ENCODE data around the gene EIF3L. TPM values are rescaled to one million over a fixed set of nuclear protein-coding genes. Genes with fewer than 3 reads are reported as not detected.

EIF3L gene
- total and polyA plus RNA-seq, 10 of the 15 experiments (the other 5 are each of a cell fraction or from before 2014, with no cell fraction given) = 294 to 1,037 (median 618) TPM

- FAIRE-seq = no peak
- Histone ChIP-seq H3K4me2 (ENCODE audit: control insufficient read depth, insufficient read depth) (no peak overlapping the region), H3K27me3 (replicated peaks in 1 of 2; ENCODE audit: control insufficient read depth in 2 of 2, insufficient read depth in 2 of 2, low read length in 1 of 2) (no peaks in the 10 kb centered on the region), H3K36me3 (ENCODE audit: control insufficient read depth in 2 of 2, insufficient read depth in 2 of 2, low read length in 1 of 2) (peaks cover 21 to 27% of the 10 kb centered on the region in 2 experiments; a peak in 3 of 4 replicates), H3K79me2 (ENCODE audit: control insufficient read depth, insufficient read depth, low read length) (no peaks in the 10 kb centered on the region), H3K4me1 (ENCODE audit: control insufficient read depth, insufficient read depth, low read length) (no peaks in the 10 kb centered on the region), H3K9me3 (replicated peaks; ENCODE audit: control insufficient read depth, insufficient read depth, low read length) (no peaks in the 10 kb centered on the region), H2AFZ (ENCODE audit: control insufficient read depth, low read depth, low read length) (no peak overlapping the region), H4K20me1 (ENCODE audit: control insufficient read depth, insufficient read depth) (no peaks in the 10 kb centered on the region), H3K27ac (ENCODE audit: control insufficient read depth, insufficient read depth) (no peak overlapping the region), H3K4me3 (no peak overlapping the region), H3K9ac (ENCODE audit: control insufficient read depth, insufficient read depth, low read length) (no peak overlapping the region)
- BruUV-seq (replicated peaks) = no TSS peak
- no peak for DNase-seq (ENCODE audit: low read depth, low spot score)
- ChIA-PET CTCF (no interaction called here), SMC1A (ENCODE audit: uncharacterized antibody, unreplicated experiment) (no interaction called here), POLR2A (no interaction called here), RAD21 (ENCODE audit: unreplicated experiment) (no interaction called here)
- no peak for ATAC-seq
- in situ Hi-C loops (cut with MboI) (no loop called here), intact Hi-C loops (cut with micrococcal nuclease; ENCODE audit: unreplicated experiment) (no loop called here)
- 90% methylated on average over 14 of the region's 14 CpGs for WGBS (ENCODE audit: insufficient coverage, insufficient replicate concordance, low lambda C conversion rate, missing lambda C conversion rate)
- TF ChIP-seq MTA3 (IDR thresholded peaks at IDR 0.05; ENCODE audit: borderline replicate concordance, low read length) = no peak
- TF ChIP-seq FOXK2 (IDR thresholded peaks at IDR 0.05) = no peak
- TF ChIP-seq NR2C1 (IDR thresholded peaks at IDR 0.05) = no peak
- TF ChIP-seq ZBTB33 (IDR thresholded peaks at IDR 0.05) = no peak
- TF ChIP-seq MXI1 (IDR thresholded peaks at IDR 0.05; ENCODE audit: low read depth, low read length) = no peak
- no peak for TF ChIP-seq GABPA (IDR thresholded peaks at IDR 0.05; ENCODE audit: low read depth)
- TF ChIP-seq CREB1 (IDR thresholded peaks at IDR 0.05; ENCODE audit: low read depth) = no peak
- no peak for TF ChIP-seq HCFC1 (IDR thresholded peaks at IDR 0.05; ENCODE audit: low read length)
- TF ChIP-seq KLF5 (IDR thresholded peaks at IDR 0.05; ENCODE audit: partially characterized antibody) = no peak
- no peak for TF ChIP-seq STAT3 (IDR thresholded peaks at IDR 0.05; ENCODE audit: low read depth, low read length)
- TF ChIP-seq REST (IDR thresholded peaks at IDR 0.05; ENCODE audit: low read depth, low read length) = no peak
- no peak for TF ChIP-seq POU2F2 (IDR thresholded peaks at IDR 0.05; ENCODE audit: borderline replicate concordance, low read depth, low read length)
- no peak for TF ChIP-seq ELK1 (IDR thresholded peaks at IDR 0.05; ENCODE audit: low read depth, low read length)
- no peak for TF ChIP-seq TCF3 (IDR thresholded peaks at IDR 0.05; ENCODE audit: borderline replicate concordance, insufficient read depth, low read depth, low read length)
- no peak for TF ChIP-seq NR2C2 (IDR thresholded peaks at IDR 0.05; ENCODE audit: borderline replicate concordance, control insufficient read depth, insufficient read length, low read depth)
- no peak for TF ChIP-seq BACH1 (IDR thresholded peaks at IDR 0.05; ENCODE audit: borderline replicate concordance)
- TF ChIP-seq RELB (IDR thresholded peaks at IDR 0.05; ENCODE audit: low read depth) = no peak
Measured at GRCh38 chr22:37830093-37830842, 19.0 kb upstream of the EIF3L start.
